Uterus (tissue), 4 donors: ENCODE measurements around the gene ERFL. TPM values are rescaled to one million over a fixed set of nuclear protein-coding genes. Genes with fewer than 3 reads are reported as not detected.

Source experiments
- DNase-seq, 2 donors: peaks; one replicate each; pipeline ENCODE4 v3.0.0-alpha.2; 2019 to 2020
- H3K27ac ChIP-seq, 2 donors: fragments of 200-600 bp; sonication (generic); 1 replicate in 1 of 2; 2 replicates in 1 of 2; pipeline ENCODE4 v1.5.1; 2016 to 2018
- H3K27me3 ChIP-seq, 2 donors: fragments of 200-600 bp; sonication (generic); one replicate each; pipeline ENCODE4 v1.5.1; 2018 to 2019; ENCODE audit warnings: control low read depth in 1 of 2
- H3K36me3 ChIP-seq, 2 donors: fragments of 200-600 bp; sonication (generic); one replicate each; pipeline ENCODE4 v1.5.1; 2019; ENCODE audit warnings: control low read depth in 1 of 2
- H3K4me1 ChIP-seq, 2 donors: fragments of 200-600 bp; sonication (generic); one replicate each; pipeline ENCODE4 v1.5.1; 2018 to 2019; ENCODE audit warnings: control low read depth in 1 of 2
- H3K4me3 ChIP-seq, 2 donors: fragments of 200-600 bp; sonication (generic); 1 replicate in 1 of 2; 2 replicates in 1 of 2; pipeline ENCODE4 v1.5.1; 2018 to 2019; ENCODE audit warnings: mild to moderate bottlenecking in 1 of 2
- H3K9me3 ChIP-seq, 2 donors: fragments of 200-600 bp; sonication (generic); one replicate each; pipeline ENCODE4 v1.5.1; 2019; ENCODE audit warnings: control low read depth in 1 of 2
- CTCF ChIP-seq, 4 experiments: fragments of 200-600 bp in 2 of 4; fragments of 450-650 bp in 2 of 4; sonication (generic) in 2 of 4; IDR thresholded peaks; one replicate each; pipeline ENCODE4 v1.5.1; 2016 to 2019; ENCODE audit warnings: antibody characterized with exemption in 4 of 4, mild to moderate bottlenecking in 2 of 4, moderate library complexity in 1 of 4
- POLR2A ChIP-seq, 2 donors: fragments of 450-650 bp; IDR thresholded peaks; one replicate each; pipeline ENCODE4 v1.6.1; 2016; ENCODE audit warnings: antibody characterized with exemption in 2 of 2, mild to moderate bottlenecking in 1 of 2, moderate library complexity in 1 of 2
- intact Hi-C: fragments of 100-400 bp; cut with DNase I; formaldehyde crosslinking; loops from one replicate; pipeline ENCODE4 v1.15.1; 2023; ENCODE audit warnings: low total_unique reads
- total RNA-seq, 4 donors: library from RNA; depleted of rRNA in 3 of 4; stranded (reverse); fragments of >200 nt in 3 of 4; gene quantifications; one replicate each; pipeline versions ENCODE4 v1.1.0 to v1.2.4, GENCODE V29; 2014 to 2023
- donor health status: DM: yes; HTN: yes; CAD: no.

Gene ERFL
- total RNA-seq, 4 donors from 2014 or later = 1.7 TPM; not detected in 3

GRCh38 chr19:41959056-41960053, 31.1 kb upstream of the ERFL start, which contains the start of gene RABAC1:
Gene RABAC1 (minus strand): TSS chr19:41959321. CDS start chr19:41959292, 29 bp downstream.
- Histone ChIP-seq H3K9me3 (no peaks in the 10 kb centered on the region), H3K27me3 (no peaks in the 10 kb centered on the region), H3K36me3 (no peaks in the 10 kb centered on the region), H3K27ac (peak within 1 kb of the TSS; percentile 88 to 90), H3K4me3 (peak within 1 kb of the TSS; percentile 88 to 99), H3K4me1 (peaks cover 0 to 10% of the 10 kb centered on the region in 2 donors)
- DNase-seq = peak; percentile 88 to 94
- intact Hi-C loops = no loop called here
- TF ChIP-seq POLR2A (IDR thresholded peaks at IDR 0.05) = peak; percentile 27 to 65
- peak in 2 of 4 experiments; percentile 14 to 22 for TF ChIP-seq CTCF (IDR thresholded peaks at IDR 0.05)

- Histone ChIP-seq H3K27ac (peak overlapping the region; percentile 88 to 90), H3K36me3 (no peaks in the 10 kb centered on the region), H3K4me1 (peaks cover 0 to 10% of the 10 kb centered on the region in 2 donors), H3K9me3 (no peaks in the 10 kb centered on the region), H3K4me3 (peak overlapping the region; percentile 88 to 99), H3K27me3 (no peaks in the 10 kb centered on the region)
- intact Hi-C loops = no loop called here
- TF ChIP-seq CTCF (IDR thresholded peaks at IDR 0.05) (peak in 1 of 4 experiments; percentile 4), POLR2A (IDR thresholded peaks at IDR 0.05) (peak in 1 of 2 donors; percentile 54)
- DNase-seq = peak; percentile 82 to 84
Measured at GRCh38 chr19:41958367-41959055, 30.3 kb upstream of the ERFL start.

GRCh38 chr19:41957838-41958366, 29.7 kb upstream of the ERFL start:
- TF ChIP-seq POLR2A (IDR thresholded peaks at IDR 0.05) = no peak
- peak; percentile 58 to 85 (median 76) for TF ChIP-seq CTCF (IDR thresholded peaks at IDR 0.05)
- Histone ChIP-seq H3K36me3 (no peaks in the 10 kb centered on the region), H3K27me3 (no peaks in the 10 kb centered on the region), H3K9me3 (no peaks in the 10 kb centered on the region), H3K4me1 (peaks cover 0 to 10% of the 10 kb centered on the region in 2 donors), H3K4me3 (peak overlapping the region; percentile 88 to 99), H3K27ac (peak overlapping the region; percentile 88 to 90)
- intact Hi-C loops = no loop called here
- peak; percentile 59 to 64 for DNase-seq

GRCh38 chr19:41957161-41957837, 29.1 kb upstream of the ERFL start:
- DNase-seq = no peak
- Histone ChIP-seq H3K4me1 (peaks cover 0 to 10% of the 10 kb centered on the region in 2 donors), H3K27ac (peak overlapping the region in 1 of 2 donors; percentile 90), H3K27me3 (no peaks in the 10 kb centered on the region), H3K9me3 (no peaks in the 10 kb centered on the region), H3K4me3 (no peak overlapping the region), H3K36me3 (no peaks in the 10 kb centered on the region)
- intact Hi-C loops = no loop called here
- TF ChIP-seq POLR2A (IDR thresholded peaks at IDR 0.05) (no peak), CTCF (IDR thresholded peaks at IDR 0.05) (no peak)
